PC-3 (cell line): ENCODE results near the gene FAM217A. TPM values are rescaled to one million over a fixed set of nuclear protein-coding genes. Genes with fewer than 3 reads are reported as not detected.
"Not testable (repeated sequence)": the region's sequence is repeated elsewhere in the genome, so short reads cannot be mapped to it uniquely, and the experiment has no call there.

Experiments used
- ATAC-seq: fragments of 200-7000 bp; cut with Tn5 transposase; 2 replicates; pipeline ENCODE4 v1.9.1; 2020; ENCODE audit warnings: mild to moderate bottlenecking, moderate library complexity
- BruUV-seq: library from RNA; stranded (reverse); fragments of 400-500 nt; replicated peaks from 2 replicates; lab custom pipeline; 2021; lab: Mats Ljungman, UMichigan
- CTCF ChIA-PET: fragments of 300-600 bp; sonication (Branson Sonifier 250); formaldehyde crosslinking; loops from one replicate; lab custom pipeline; 2022; ENCODE audit warnings: antibody characterized with exemption; lab: Charles Lee
- POLR2A ChIA-PET: fragments of 300-600 bp; sonication (Branson Sonifier 250); formaldehyde crosslinking; loops from one replicate; lab custom pipeline; 2022; ENCODE audit warnings: antibody characterized with exemption; ENCODE audit not compliant: unreplicated experiment; lab: Charles Lee
- DNase-seq: peaks from one replicate; pipeline ENCODE4 v3.0.0-alpha.2; 2015
- H2AFZ ChIP-seq: fragments of 300-600 bp; sonication (generic); 2 replicates; pipeline ENCODE4 v1.6.0; 2016; ENCODE audit warnings: antibody characterized with exemption, low read length
- H3F3A ChIP-seq: fragments of 300-600 bp; sonication (generic); one replicate; pipeline ENCODE4 v1.6.0; 2017; ENCODE audit warnings: antibody characterized with exemption, low read length, control low read depth, mild to moderate bottlenecking; ENCODE audit not compliant: unreplicated experiment
- H3K27ac ChIP-seq: fragments of 300-600 bp; sonication (generic); 2 replicates; pipeline ENCODE4 v1.5.1; 2016; ENCODE audit warnings: mild to moderate bottlenecking, low read length
- H3K27me3 ChIP-seq: fragments of 300-600 bp; sonication (generic); 2 replicates; pipeline ENCODE4 v1.6.1; 2016; ENCODE audit warnings: low read length, mixed read lengths
- H3K36me3 ChIP-seq: fragments of 300-600 bp; sonication (generic); 2 replicates; pipeline ENCODE4 v1.6.1; 2016; ENCODE audit warnings: low read depth, mixed run types, low read length, mixed read lengths
- H3K4me1 ChIP-seq: fragments of 300-600 bp; sonication (generic); 2 replicates; pipeline ENCODE4 v1.5.1; 2016; ENCODE audit warnings: low read length; ENCODE audit not compliant: insufficient read depth
- H3K4me2 ChIP-seq: fragments of 300-600 bp; sonication (generic); 2 replicates; pipeline ENCODE4 v1.6.0; 2016; ENCODE audit warnings: low read length
- H3K4me3 ChIP-seq: fragments of 300-600 bp; sonication (generic); 2 replicates; pipeline ENCODE4 v1.5.1; 2016; ENCODE audit warnings: mild to moderate bottlenecking, low read length, mixed read lengths
- H3K79me2 ChIP-seq: fragments of 300-600 bp; sonication (generic); 2 replicates; pipeline ENCODE4 v1.6.1; 2017; ENCODE audit warnings: low read length, mixed read lengths
- H3K9ac ChIP-seq: fragments of 300-600 bp; sonication (generic); 2 replicates; pipeline ENCODE4 v1.6.0; 2016; ENCODE audit warnings: mild to moderate bottlenecking, low read length
- H3K9me2 ChIP-seq: fragments of 300-600 bp; sonication (generic); replicated peaks from 2 replicates; pipeline ENCODE4 v1.6.1; 2016; ENCODE audit warnings: mixed run types, low read length, mixed read lengths
- H3K9me3 ChIP-seq: fragments of 300-600 bp; sonication (generic); 2 replicates; pipeline ENCODE4 v1.6.1; 2016; ENCODE audit warnings: low read length, mixed read lengths
- H4K20me1 ChIP-seq: fragments of 300-600 bp; sonication (generic); 2 replicates; pipeline ENCODE4 v1.6.1; 2016; ENCODE audit warnings: low read length, mixed read lengths
- CTCF ChIP-seq: fragments of 300-600 bp; sonication (generic); conservative IDR thresholded peaks from 2 replicates; pipeline ENCODE4 v1.5.1; 2017; ENCODE audit warnings: antibody characterized with exemption, low read depth, mild to moderate bottlenecking, low read length
- EZH2 ChIP-seq: fragments of 300-600 bp; sonication (generic); IDR thresholded peaks from one replicate; pipeline ENCODE4 v1.6.1; 2017; ENCODE audit warnings: antibody characterized with exemption, mild to moderate bottlenecking, low read length; ENCODE audit not compliant: unreplicated experiment
- EZH2phosphoT487 ChIP-seq: fragments of 300-600 bp; sonication (generic); IDR thresholded peaks from 2 replicates; pipeline ENCODE4 v1.6.1; 2018; ENCODE audit warnings: mild to moderate bottlenecking, antibody characterized with exemption, low read length, borderline replicate concordance
- intact Hi-C: fragments of 100-400 bp; cut with micrococcal nuclease; formaldehyde crosslinking; loops from 2 replicates; pipeline ENCODE4 v1.9.0; 2023
- total RNA-seq: library from RNA; depleted of rRNA; stranded (reverse); fragments of >200 nt; gene quantifications from 2 replicates; pipeline ENCODE4 v1.2.3, GENCODE V29; 2014

The FAM217A gene
- total RNA-seq, 1 experiment from 2014 or later = not detected

- BruUV-seq = no TSS peak
- no peak for ATAC-seq
- ChIA-PET POLR2A (no interaction called here), CTCF (no interaction called here)
- DNase-seq = no peak
- H3K9me2 ChIP-seq = no peaks in the 10 kb centered on the region
- H3K27me3 ChIP-seq = no peaks in the 10 kb centered on the region
- no peaks in the 10 kb centered on the region for H3K79me2 ChIP-seq
- H3K4me2 ChIP-seq = no peak overlapping the region
- no peaks in the 10 kb centered on the region for H4K20me1 ChIP-seq
- intact Hi-C loops = no loop called here
- H3K4me1 ChIP-seq = peaks cover 7% of the 10 kb centered on the region
- no peaks in the 10 kb centered on the region for H3F3A ChIP-seq
- H3K9me3 ChIP-seq = no peaks in the 10 kb centered on the region
- no peak overlapping the region for H2AFZ ChIP-seq
- TF ChIP-seq CTCF (no peak), EZH2phosphoT487 (no peak), EZH2 (no peak)
- H3K27ac ChIP-seq = no peak overlapping the region
- H3K36me3 ChIP-seq = no peaks in the 10 kb centered on the region
- no peak overlapping the region for H3K4me3 ChIP-seq
- no peak overlapping the region for H3K9ac ChIP-seq
Observed at GRCh38 chr6:4100655-4101054, 21.7 kb upstream of the FAM217A start.

GRCh38 chr6:4093288-4093687 is 14.4 kb upstream of the FAM217A start:
- no peak overlapping the region for H3K4me3 ChIP-seq
- H3K4me1 ChIP-seq = no peaks in the 10 kb centered on the region
- H3K9me2 ChIP-seq = no peaks in the 10 kb centered on the region
- no peaks in the 10 kb centered on the region for H3K36me3 ChIP-seq
- ChIA-PET CTCF (no interaction called here), POLR2A (no interaction called here)
- TF ChIP-seq CTCF (no peak), EZH2phosphoT487 (no peak), EZH2 (no peak)
- H3F3A ChIP-seq = no peaks in the 10 kb centered on the region
- no TSS peak for BruUV-seq
- no peak overlapping the region for H3K27ac ChIP-seq
- H3K27me3 ChIP-seq = no peaks in the 10 kb centered on the region
- intact Hi-C loops = no loop called here
- H4K20me1 ChIP-seq = no peaks in the 10 kb centered on the region
- ATAC-seq (no peak), DNase-seq (no peak)
- no peak overlapping the region for H2AFZ ChIP-seq
- H3K9ac ChIP-seq = no peak overlapping the region
- no peaks in the 10 kb centered on the region for H3K79me2 ChIP-seq
- H3K9me3 ChIP-seq = no peaks in the 10 kb centered on the region
- no peak overlapping the region for H3K4me2 ChIP-seq

GRCh38 chr6:4091941-4092340 is 13.0 kb upstream of the FAM217A start:
- POLR2A ChIA-PET = no interaction called here
- H3K27ac ChIP-seq = no peak overlapping the region
- no TSS peak for BruUV-seq
- no peaks in the 10 kb centered on the region for H3K36me3 ChIP-seq
- no peaks in the 10 kb centered on the region for H3K4me1 ChIP-seq
- TF ChIP-seq EZH2phosphoT487 = no peak
- no peak for TF ChIP-seq CTCF
- no peak for TF ChIP-seq EZH2
- H3K9ac ChIP-seq = no peak overlapping the region
- no peaks in the 10 kb centered on the region for H4K20me1 ChIP-seq
- DNase-seq (no peak), ATAC-seq (no peak)
- no peaks in the 10 kb centered on the region for H3K9me3 ChIP-seq
- H3K4me3 ChIP-seq = no peak overlapping the region
- H3K9me2 ChIP-seq = no peaks in the 10 kb centered on the region
- no peak overlapping the region for H2AFZ ChIP-seq
- H3K27me3 ChIP-seq = no peaks in the 10 kb centered on the region
- H3F3A ChIP-seq = no peaks in the 10 kb centered on the region
- intact Hi-C loops = no loop called here
- H3K79me2 ChIP-seq = no peaks in the 10 kb centered on the region
- CTCF ChIA-PET = no interaction called here
- no peak overlapping the region for H3K4me2 ChIP-seq

GRCh38 chr6:4090043-4090442 is 11.1 kb upstream of the FAM217A start:
- intact Hi-C loops, H3K27ac ChIP-seq, H3K4me2 ChIP-seq, BruUV-seq, H3K79me2 ChIP-seq, CTCF ChIA-PET, H2AFZ ChIP-seq, H3K36me3 ChIP-seq, H3K4me3 ChIP-seq, DNase-seq, H4K20me1 ChIP-seq, ATAC-seq, H3K9ac ChIP-seq, H3F3A ChIP-seq, H3K27me3 ChIP-seq, H3K9me3 ChIP-seq, H3K4me1 ChIP-seq, H3K9me2 ChIP-seq, POLR2A ChIA-PET: not testable (repeated sequence)
